Activated CD4-positive, alpha-beta T cell treated with anti-CD3 and anti-CD28 coated beads, Interleukin-2, Interleukin-4, amounts not matched to agents 100 ng/mL and 50 ng/mL, durations not matched to agents 16 hours and 8 hours (primary cell): ENCODE data around the gene KRTAP10-10.
"Not testable (repeated sequence)": the region's sequence is repeated elsewhere in the genome, so short reads cannot be mapped to it uniquely, and the experiment has no call there.

ENCODE experiments used
- DNase-seq: peaks from one replicate; pipeline ENCODE4 v3.0.0-alpha.2; 2020; ENCODE audit warnings: low spot score

The KRTAP10-10 gene

GRCh38 chr21:44626262-44626661, 10.9 kb upstream of the KRTAP10-10 start:
- DNase-seq: no peak

- no peak for DNase-seq
Observed at GRCh38 chr21:44626673-44627143, 10.4 kb upstream of the KRTAP10-10 start, which contains the start of gene KRTAP10-9. Gene KRTAP10-9, plus strand, starts transcription at chr21:44627093. Its CDS starts 79 bp downstream, at chr21:44627172.

GRCh38 chr21:44627181-44627822, 9.9 kb upstream of the KRTAP10-10 start:
- DNase-seq: not testable (repeated sequence)

- not testable (repeated sequence) for DNase-seq
Observed at GRCh38 chr21:44627831-44628233, 9.3 kb upstream of the KRTAP10-10 start.

GRCh38 chr21:44628707-44629391, 8.3 kb upstream of the KRTAP10-10 start:
- no peak for DNase-seq

- DNase-seq: no peak
Observed at GRCh38 chr21:44630440-44630839, 6.7 kb upstream of the KRTAP10-10 start.

- DNase-seq: no peak
Observed at GRCh38 chr21:44632067-44632466, 5.1 kb upstream of the KRTAP10-10 start.

- no peak for DNase-seq
Observed at GRCh38 chr21:44636209-44637017, 743 bp upstream of the KRTAP10-10 start.

GRCh38 chr21:44637851-44638348, 744 bp downstream of the KRTAP10-10 start:
- DNase-seq: not testable (repeated sequence)

GRCh38 chr21:44638506-44639330, 1.6 kb downstream of the KRTAP10-10 start:
- DNase-seq: not testable (repeated sequence)

GRCh38 chr21:44639331-44639655, 2.1 kb downstream of the KRTAP10-10 start:
- no peak for DNase-seq

GRCh38 chr21:44640761-44641160, 3.6 kb downstream of the KRTAP10-10 start:
- DNase-seq: no peak

GRCh38 chr21:44643741-44644310, 6.7 kb downstream of the KRTAP10-10 start:
- DNase-seq: no peak

- DNase-seq: no peak
Observed at GRCh38 chr21:44644878-44645277, 7.7 kb downstream of the KRTAP10-10 start.

- DNase-seq: not testable (repeated sequence)
Observed at GRCh38 chr21:44646366-44647221, 9.4 kb downstream of the KRTAP10-10 start, which contains the start of gene KRTAP10-11. Gene KRTAP10-11, plus strand, starts transcription at chr21:44646414. Its CDS starts 45 bp downstream, at chr21:44646459.

GRCh38 chr21:44647222-44647552, 10.0 kb downstream of the KRTAP10-10 start:
- no peak for DNase-seq

- no peak for DNase-seq
Observed at GRCh38 chr21:44648557-44649311, 11.6 kb downstream of the KRTAP10-10 start.

- no peak for DNase-seq
Observed at GRCh38 chr21:44649521-44650100, 12.5 kb downstream of the KRTAP10-10 start.
